ENCODE data around the gene SUGT1.
A peak's percentile ranks its signal among the peaks of the same experiment; 100 is the strongest.

Gene SUGT1

GRCh38 chr13:52650731-52651130, 1.9 kb upstream of the SUGT1 start:
- Histone ChIP-seq H3K4me1 (ENCODE audit: control insufficient read depth, insufficient read depth, low read length) (no peaks in the 10 kb centered on the region), H3K4me3 (ENCODE audit: low read depth, low read length) (no peak overlapping the region; the same call in none of the 2 replicates), H3K9me3 (ENCODE audit: control insufficient read depth, insufficient read depth, low read depth, low read length) (no peaks in the 10 kb centered on the region), H3K27ac (ENCODE audit: extremely low read depth, low read depth, low read length) (no peak overlapping the region), H3K36me3 (ENCODE audit: control insufficient read depth in 2 of 2, insufficient read depth in 1 of 2, low read length in 2 of 2) (peaks cover 0 to 16% of the 10 kb centered on the region in 2 experiments)
- ChIA-PET POLR2A (no interaction called here), CTCF (no interaction called here)
- TF ChIP-seq ZBTB17 (tag by site-specific recombination; IDR thresholded peaks at IDR 0.05) (no peak), ZNF544 (tag by site-specific recombination; IDR thresholded peaks at IDR 0.05) (no peak), ZNF843 (tag by site-specific recombination; IDR thresholded peaks at IDR 0.05) (no peak), ZNF610 (tag by site-specific recombination; IDR thresholded peaks at IDR 0.05; ENCODE audit: borderline replicate concordance) (no peak), ZNF785 (tag by site-specific recombination; IDR thresholded peaks at IDR 0.05) (no peak), ZNF513 (tag by site-specific recombination; IDR thresholded peaks at IDR 0.05) (no peak), ZEB2 (tag by site-specific recombination; IDR thresholded peaks at IDR 0.05) (no peak), ELK4 (IDR thresholded peaks at IDR 0.05; ENCODE audit: borderline replicate concordance, low read depth, low read length) (no peak), GFI1B (tag by site-specific recombination; IDR thresholded peaks at IDR 0.05) (no peak), ZNF132 (tag by site-specific recombination; IDR thresholded peaks at IDR 0.05; ENCODE audit: borderline replicate concordance) (no peak), BCL11B (tag by site-specific recombination; IDR thresholded peaks at IDR 0.05; ENCODE audit: low read depth) (no peak), ZNF701 (tag by site-specific recombination; IDR thresholded peaks at IDR 0.05) (no peak), CTCF (tag by site-specific recombination; IDR thresholded peaks at IDR 0.05) (no peak)
- TF ChIP-seq, protein P1, sequence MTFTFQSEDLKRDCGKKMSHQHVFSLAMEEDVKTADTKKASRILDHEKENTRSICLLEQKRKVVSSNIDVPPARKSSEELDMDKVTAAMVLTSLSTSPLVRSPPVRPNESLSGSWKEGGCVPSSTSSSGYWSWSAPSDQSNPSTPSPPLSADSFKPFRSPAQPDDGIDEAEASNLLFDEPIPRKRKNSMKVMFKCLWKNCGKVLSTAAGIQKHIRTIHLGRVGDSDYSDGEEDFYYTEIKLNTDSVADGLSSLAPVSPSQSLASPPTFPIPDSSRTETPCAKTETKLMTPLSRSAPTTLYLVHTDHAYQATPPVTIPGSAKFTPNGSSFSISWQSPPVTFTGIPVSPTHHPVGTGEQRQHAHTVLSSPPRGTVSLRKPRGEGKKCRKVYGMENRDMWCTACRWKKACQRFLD (tag by site-specific recombination; IDR thresholded peaks at IDR 0.05) = no peak
- TF ChIP-seq, protein P2, sequence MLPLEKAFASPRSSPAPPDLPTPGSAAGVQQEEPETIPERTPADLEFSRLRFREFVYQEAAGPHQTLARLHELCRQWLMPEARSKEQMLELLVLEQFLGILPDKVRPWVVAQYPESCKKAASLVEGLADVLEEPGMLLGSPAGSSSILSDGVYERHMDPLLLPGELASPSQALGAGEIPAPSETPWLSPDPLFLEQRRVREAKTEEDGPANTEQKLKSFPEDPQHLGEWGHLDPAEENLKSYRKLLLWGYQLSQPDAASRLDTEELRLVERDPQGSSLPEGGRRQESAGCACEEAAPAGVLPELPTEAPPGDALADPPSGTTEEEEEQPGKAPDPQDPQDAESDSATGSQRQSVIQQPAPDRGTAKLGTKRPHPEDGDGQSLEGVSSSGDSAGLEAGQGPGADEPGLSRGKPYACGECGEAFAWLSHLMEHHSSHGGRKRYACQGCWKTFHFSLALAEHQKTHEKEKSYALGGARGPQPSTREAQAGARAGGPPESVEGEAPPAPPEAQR (tag by site-specific recombination; IDR thresholded peaks at IDR 0.05) = no peak
- TF ChIP-seq, protein P3, sequence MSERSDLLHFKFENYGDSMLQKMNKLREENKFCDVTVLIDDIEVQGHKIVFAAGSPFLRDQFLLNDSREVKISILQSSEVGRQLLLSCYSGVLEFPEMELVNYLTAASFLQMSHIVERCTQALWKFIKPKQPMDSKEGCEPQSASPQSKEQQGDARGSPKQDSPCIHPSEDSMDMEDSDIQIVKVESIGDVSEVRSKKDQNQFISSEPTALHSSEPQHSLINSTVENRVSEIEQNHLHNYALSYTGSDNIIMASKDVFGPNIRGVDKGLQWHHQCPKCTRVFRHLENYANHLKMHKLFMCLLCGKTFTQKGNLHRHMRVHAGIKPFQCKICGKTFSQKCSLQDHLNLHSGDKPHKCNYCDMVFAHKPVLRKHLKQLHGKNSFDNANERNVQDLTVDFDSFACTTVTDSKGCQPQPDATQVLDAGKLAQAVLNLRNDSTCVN (tag by site-specific recombination; optimal IDR thresholded peaks at IDR 0.05) = no peak

DNA sequence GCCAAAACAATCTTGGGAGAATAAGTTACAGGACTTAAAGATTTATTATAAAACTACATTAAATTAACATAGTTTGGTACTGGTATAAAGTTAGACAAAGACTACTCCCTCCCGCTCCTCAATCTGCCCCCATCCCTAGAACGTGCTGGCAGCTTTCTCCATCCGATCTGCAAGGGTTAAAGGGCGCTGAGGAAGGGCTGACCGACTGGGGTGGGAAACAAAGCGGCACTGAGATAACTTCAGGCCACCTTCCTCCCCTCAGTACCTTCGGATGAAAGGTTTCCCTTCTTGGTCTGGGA, 790 bp upstream of the SUGT1 start:
- Histone ChIP-seq H3K4me3 (ENCODE audit: low read depth, low read length) (peak overlapping the region; percentile 86), H3K36me3 (ENCODE audit: control insufficient read depth in 2 of 2, insufficient read depth in 1 of 2, low read length in 2 of 2) (peaks cover 0 to 19% of the 10 kb centered on the region in 2 experiments), H3K9me3 (ENCODE audit: control insufficient read depth, insufficient read depth, low read depth, low read length) (no peaks in the 10 kb centered on the region), H3K27ac (ENCODE audit: extremely low read depth, low read depth, low read length) (peak overlapping the region; percentile 87), H3K4me1 (ENCODE audit: control insufficient read depth, insufficient read depth, low read length) (no peaks in the 10 kb centered on the region)
- POLR2A ChIA-PET = interaction anchor here (0.9 to 2.6 kb wide), 8 partner anchors 11 to 194 kb away, joined by 3 to 35 read pairs (median 9); no protein-coding TSS in a partner anchor
- CTCF ChIA-PET = interaction anchor here (0.7 to 4.0 kb wide), 5 partner anchors 13 to 294 kb away, joined by 3 to 24 read pairs (median 3); no protein-coding TSS in a partner anchor
- no peak for TF ChIP-seq SP2 (tag by site-specific recombination; IDR thresholded peaks at IDR 0.05)
- TF ChIP-seq GLIS1 (tag by site-specific recombination; IDR thresholded peaks at IDR 0.05) = no peak
- no peak for TF ChIP-seq ELK4 (IDR thresholded peaks at IDR 0.05; ENCODE audit: borderline replicate concordance, low read depth, low read length)
- TF ChIP-seq ZNF202 (tag by site-specific recombination; IDR thresholded peaks at IDR 0.05; ENCODE audit: borderline replicate concordance) = no peak
- no peak for TF ChIP-seq ZBTB21 (tag by site-specific recombination; IDR thresholded peaks at IDR 0.05)
- no peak for TF ChIP-seq BCL11A (tag by site-specific recombination; IDR thresholded peaks at IDR 0.05; ENCODE audit: low read depth)
- TF ChIP-seq KLF9 (tag by site-specific recombination; IDR thresholded peaks at IDR 0.05; ENCODE audit: low read depth) = no peak
- TF ChIP-seq, protein P4, sequence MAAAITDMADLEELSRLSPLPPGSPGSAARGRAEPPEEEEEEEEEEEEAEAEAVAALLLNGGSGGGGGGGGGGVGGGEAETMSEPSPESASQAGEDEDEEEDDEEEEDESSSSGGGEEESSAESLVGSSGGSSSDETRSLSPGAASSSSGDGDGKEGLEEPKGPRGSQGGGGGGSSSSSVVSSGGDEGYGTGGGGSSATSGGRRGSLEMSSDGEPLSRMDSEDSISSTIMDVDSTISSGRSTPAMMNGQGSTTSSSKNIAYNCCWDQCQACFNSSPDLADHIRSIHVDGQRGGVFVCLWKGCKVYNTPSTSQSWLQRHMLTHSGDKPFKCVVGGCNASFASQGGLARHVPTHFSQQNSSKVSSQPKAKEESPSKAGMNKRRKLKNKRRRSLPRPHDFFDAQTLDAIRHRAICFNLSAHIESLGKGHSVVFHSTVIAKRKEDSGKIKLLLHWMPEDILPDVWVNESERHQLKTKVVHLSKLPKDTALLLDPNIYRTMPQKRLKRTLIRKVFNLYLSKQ (tag by site-specific recombination; IDR thresholded peaks at IDR 0.05; ENCODE audit: borderline replicate concordance) = no peak
- TF ChIP-seq BCL11B (tag by site-specific recombination; IDR thresholded peaks at IDR 0.05; ENCODE audit: low read depth) = 0 out of 2 replicates have a peak, but pooled peaks have one; percentile 29
- TF ChIP-seq ZSCAN30 (tag by site-specific recombination; IDR thresholded peaks at IDR 0.05) = peak; percentile 39; the same call in 1 of the 2 replicates

All from HEK293 (cell line).